Measurements from ENCODE around the gene PHACTR1. TPM values are rescaled to one million over a fixed set of nuclear protein-coding genes. Genes with fewer than 3 reads are reported as not detected.

PHACTR1 gene
- total RNA-seq, 4 donors from 2014 or later: 1.5 to 3.6 (median 2.5) TPM

DNA sequence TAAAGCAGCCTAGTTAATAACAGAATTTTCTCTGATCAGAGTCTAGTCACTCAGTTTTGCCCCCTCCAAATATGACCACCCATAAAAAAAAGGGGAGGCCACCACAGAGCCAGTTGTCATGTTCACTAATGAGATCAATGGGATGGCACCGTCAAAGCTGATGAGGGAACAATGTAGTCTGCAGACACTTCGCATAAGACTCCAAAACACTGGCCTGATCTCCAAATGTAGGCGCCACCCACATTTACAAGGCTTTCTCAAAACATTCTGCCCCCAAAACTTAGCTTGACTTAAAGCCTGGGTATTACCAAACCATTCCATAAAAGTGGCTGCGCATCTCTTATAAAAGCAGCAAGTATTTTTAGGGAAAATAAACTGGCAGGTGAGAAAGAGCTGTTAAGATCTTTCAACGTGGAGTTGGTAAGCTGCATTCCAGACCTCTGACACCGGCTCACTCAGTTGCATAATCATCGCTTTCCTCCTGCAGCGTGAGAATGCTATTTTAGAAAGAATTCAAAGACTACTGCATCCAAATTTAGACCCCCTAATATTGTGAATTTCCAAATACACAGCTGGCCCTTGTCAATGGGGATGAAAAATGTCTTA, 552.4 kb downstream of the PHACTR1 start:
- TF ChIP-seq, protein P1, sequence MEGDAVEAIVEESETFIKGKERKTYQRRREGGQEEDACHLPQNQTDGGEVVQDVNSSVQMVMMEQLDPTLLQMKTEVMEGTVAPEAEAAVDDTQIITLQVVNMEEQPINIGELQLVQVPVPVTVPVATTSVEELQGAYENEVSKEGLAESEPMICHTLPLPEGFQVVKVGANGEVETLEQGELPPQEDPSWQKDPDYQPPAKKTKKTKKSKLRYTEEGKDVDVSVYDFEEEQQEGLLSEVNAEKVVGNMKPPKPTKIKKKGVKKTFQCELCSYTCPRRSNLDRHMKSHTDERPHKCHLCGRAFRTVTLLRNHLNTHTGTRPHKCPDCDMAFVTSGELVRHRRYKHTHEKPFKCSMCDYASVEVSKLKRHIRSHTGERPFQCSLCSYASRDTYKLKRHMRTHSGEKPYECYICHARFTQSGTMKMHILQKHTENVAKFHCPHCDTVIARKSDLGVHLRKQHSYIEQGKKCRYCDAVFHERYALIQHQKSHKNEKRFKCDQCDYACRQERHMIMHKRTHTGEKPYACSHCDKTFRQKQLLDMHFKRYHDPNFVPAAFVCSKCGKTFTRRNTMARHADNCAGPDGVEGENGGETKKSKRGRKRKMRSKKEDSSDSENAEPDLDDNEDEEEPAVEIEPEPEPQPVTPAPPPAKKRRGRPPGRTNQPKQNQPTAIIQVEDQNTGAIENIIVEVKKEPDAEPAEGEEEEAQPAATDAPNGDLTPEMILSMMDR (IDR thresholded peaks at IDR 0.05): no peak
- no peak for TF ChIP-seq POLR2A (IDR thresholded peaks at IDR 0.05)
- WGBS, 2 donors: 57 to 59% methylated on average over 8 of the region's 8 CpGs
- DNase-seq (ENCODE audit: low spot score in 2 of 2): no peak
- intact Hi-C loops (cut with DNase I; ENCODE audit: low total_unique reads): no loop called here
- H3K4me3 ChIP-seq (ENCODE audit: low read depth, poor library complexity, severe bottlenecking): no peak overlapping the region

DNA sequence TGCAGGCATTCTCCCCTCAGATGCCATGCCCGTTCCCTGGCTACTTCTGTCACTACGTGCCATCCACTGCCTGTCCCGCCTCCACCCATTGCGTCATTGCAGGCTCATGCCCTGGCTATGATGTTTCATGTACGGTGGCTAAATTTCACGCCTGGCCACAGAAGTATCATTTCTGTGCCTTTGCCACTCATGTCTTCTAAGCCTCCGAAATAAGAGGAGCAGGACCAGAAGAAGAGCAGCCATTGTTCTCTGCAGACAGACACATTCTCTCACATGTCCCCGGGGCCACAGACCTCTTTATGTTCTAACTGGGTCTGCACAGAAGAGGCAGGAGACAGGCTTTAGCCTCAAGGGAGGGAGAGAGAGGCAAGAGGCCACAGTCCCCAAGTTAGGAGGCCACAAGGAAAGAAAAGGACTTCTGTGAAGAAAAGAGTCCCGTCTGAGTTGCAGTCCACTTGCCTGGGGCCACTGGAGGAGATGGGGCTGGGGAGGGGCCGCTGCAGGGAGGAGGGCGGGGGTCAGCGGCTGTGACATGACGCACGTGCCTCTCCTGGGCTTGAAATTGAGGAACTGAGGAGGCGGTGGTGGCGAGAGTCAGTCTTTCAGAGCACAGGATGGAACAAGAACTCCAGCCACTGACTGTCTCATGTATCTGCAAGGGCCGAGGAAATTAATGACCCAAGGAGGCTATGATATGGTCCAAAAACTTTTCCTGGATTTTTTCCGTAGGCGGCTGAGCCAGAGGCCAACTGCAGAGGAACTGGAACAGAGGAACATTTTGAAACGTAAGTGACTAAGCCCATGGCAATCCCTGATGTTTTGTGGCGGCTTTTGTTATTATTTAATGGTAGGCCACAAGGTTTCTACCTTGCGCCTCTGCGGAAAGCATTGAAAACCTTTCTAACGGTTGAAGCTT, 555.8 kb downstream of the PHACTR1 start:
- no peak overlapping the region for H3K4me3 ChIP-seq (ENCODE audit: low read depth, poor library complexity, severe bottlenecking)
- TF ChIP-seq, protein P1 (IDR thresholded peaks at IDR 0.05): no peak
- TF ChIP-seq POLR2A (IDR thresholded peaks at IDR 0.05): no peak
- peak; percentile 55 to 86 for DNase-seq (ENCODE audit: low spot score in 2 of 2)
- intact Hi-C loops (cut with DNase I; ENCODE audit: low total_unique reads): no loop called here
- WGBS, 2 donors: 82 to 86% methylated on average over 24 of the region's 24 CpGs

DNA sequence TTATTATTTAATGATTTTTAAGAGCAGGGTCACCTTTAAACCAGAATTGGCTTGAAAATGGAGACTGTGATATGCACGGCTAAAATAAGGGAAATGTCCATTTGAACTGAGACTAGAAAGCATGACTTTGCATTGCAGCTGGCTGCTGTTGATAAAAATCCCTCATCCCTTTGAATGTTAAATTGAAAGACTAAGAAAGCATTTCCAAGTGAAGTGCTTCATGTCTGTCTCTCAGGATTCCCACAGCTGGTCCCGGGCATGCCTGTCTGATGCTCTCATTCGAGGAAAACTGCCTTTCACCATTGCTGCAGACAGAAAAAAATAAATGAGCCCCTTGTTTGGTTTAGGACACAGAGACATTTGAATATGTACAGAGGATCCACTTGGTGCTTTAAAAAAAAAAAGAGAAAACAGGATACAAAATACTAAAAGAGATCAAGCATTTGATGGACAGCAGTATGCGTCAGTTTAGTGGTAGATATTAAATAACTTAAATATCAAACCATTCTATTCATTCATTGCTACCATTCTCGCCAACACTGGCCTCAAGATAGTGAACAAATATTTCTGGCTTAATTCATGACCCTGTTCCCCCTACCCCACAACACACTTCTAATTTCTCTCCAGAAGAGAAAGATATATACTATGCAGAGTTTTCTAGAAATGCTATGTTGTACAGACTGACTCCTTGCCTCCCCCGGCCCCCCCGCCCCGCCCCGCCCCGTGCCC, 556.8 kb downstream of the PHACTR1 start:
- no peak for TF ChIP-seq POLR2A (IDR thresholded peaks at IDR 0.05)
- TF ChIP-seq, protein P1 (IDR thresholded peaks at IDR 0.05): no peak
- intact Hi-C loops (cut with DNase I; ENCODE audit: low total_unique reads): no loop called here
- no peak for DNase-seq (ENCODE audit: low spot score in 2 of 2)
- WGBS, 2 donors: 72 to 74% methylated on average over 10 of the region's 10 CpGs
- H3K4me3 ChIP-seq (ENCODE audit: low read depth, poor library complexity, severe bottlenecking): no peak overlapping the region

DNA sequence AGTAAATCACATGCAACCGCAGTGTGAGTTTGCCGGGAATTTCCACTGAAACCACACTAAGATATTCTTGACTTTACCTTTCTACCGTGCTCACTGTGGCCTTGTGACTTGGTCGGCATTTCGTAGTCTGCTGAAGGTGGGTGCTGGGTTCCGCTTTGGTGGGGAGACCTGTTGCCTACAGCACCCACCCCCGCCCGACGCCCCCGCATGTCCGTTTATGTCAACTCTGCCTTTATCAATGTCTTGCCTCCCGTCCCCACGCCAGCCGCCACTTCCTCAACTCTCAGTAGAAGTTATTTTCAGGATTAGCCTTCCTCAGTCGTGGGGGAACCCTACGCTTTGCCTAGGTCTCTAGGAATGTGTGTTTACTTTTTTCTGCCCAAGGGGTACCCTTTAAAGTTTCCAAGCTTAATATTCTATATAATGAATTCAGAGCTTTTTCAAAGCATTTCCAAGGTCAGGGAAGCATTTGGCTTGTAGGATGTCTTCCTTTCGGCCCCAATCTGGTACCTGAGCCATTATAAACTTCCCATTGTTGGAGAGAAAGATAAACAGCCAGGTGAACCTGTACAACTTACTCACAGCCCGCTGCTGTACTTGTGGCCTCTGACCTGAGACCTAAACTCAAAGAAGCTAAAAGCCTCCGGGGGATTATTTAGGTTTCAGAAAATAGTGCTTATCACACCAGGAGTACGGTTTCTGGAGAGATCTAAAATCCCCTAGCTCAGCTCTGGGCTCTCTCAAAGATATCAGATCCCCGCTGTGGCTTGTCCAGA, 557.6 kb downstream of the PHACTR1 start:
- intact Hi-C loops (cut with DNase I; ENCODE audit: low total_unique reads): no loop called here
- 73 to 76% methylated on average over 21 of the region's 21 CpGs for WGBS, 2 donors
- TF ChIP-seq, protein P1 (IDR thresholded peaks at IDR 0.05): no peak
- TF ChIP-seq POLR2A (IDR thresholded peaks at IDR 0.05): no peak
- no peak overlapping the region for H3K4me3 ChIP-seq (ENCODE audit: low read depth, poor library complexity, severe bottlenecking)
- DNase-seq (ENCODE audit: low spot score in 2 of 2): peak; percentile 28 to 85

DNA sequence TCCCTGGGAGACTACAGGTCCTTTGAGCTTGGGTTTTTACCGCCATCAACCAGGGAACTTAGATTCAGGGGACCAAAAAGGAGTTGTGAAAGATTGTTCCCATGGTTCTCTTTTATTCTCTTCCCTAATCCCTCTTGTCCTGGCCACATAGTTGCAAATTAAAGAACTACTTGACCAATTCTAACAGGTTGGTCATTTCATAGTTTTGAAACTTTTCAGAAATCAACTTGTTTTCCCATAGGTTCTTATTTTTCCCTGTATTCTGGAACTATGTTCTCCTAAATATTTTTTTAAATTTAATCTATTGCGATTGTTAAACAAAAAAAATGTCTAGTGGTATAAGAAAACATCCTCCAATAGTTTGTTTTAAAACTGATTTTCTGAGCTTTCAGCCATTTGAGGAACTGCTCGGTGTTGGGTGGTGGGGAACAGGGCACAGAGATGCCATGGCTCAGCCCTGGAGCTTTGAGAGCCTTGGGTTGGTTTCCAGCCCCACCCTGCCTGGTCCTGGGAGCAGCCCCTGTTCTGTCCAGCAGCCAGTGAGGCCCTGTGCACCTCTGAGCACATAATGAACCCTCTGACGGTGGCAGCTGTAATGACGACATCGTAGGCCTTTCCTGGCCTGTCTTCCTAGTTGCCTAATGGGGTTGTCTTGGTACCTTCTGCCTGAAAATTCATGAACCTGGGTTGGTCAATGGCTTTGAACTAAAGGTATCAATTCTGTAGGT, 558.3 kb downstream of the PHACTR1 start:
- intact Hi-C loops (cut with DNase I; ENCODE audit: low total_unique reads): no loop called here
- no peak for TF ChIP-seq POLR2A (IDR thresholded peaks at IDR 0.05)
- TF ChIP-seq, protein P1 (IDR thresholded peaks at IDR 0.05): no peak
- WGBS, 2 donors: 75 to 79% methylated on average over 6 of the region's 6 CpGs
- H3K4me3 ChIP-seq (ENCODE audit: low read depth, poor library complexity, severe bottlenecking): no peak overlapping the region
- no peak for DNase-seq (ENCODE audit: low spot score in 2 of 2)

Data from lower leg skin (tissue), 4 donors.